NCI-H82 treated with DMSO at 0.1 percent for 48 hours (cell line): ENCODE results near the gene CABP4.

Experiments
- DNase-seq: peaks from one replicate; lab custom pipeline; 2025; ENCODE audit not compliant: unreplicated experiment; lab: John Stamatoyannopoulos, UW

The CABP4 gene

DNA sequence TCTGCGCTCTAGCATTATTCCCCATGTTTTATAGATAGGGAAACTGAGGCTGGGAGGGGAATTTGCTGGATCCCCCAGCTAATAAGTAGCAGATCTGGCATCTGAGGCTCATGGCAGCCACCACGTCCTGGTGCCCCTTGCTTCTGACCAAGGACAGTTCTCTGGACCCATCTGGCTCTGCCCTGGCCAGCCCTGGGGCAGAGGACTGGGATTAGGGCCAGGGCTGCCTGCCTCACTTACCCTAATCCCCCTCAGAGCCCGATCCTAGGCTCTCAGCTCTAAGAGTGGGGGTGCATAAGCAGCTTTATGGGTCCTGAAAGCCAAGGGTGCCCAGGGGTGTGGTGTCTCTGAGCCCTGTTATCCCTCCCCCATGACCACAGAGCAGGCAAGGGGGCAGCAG is at the start of gene CABP4:
Gene CABP4 (plus strand): TSS at position 301 of the 400 bp plus-strand sequence. CDS start 70 bp downstream, at position 371.
- DNase-seq: no peak

DNA sequence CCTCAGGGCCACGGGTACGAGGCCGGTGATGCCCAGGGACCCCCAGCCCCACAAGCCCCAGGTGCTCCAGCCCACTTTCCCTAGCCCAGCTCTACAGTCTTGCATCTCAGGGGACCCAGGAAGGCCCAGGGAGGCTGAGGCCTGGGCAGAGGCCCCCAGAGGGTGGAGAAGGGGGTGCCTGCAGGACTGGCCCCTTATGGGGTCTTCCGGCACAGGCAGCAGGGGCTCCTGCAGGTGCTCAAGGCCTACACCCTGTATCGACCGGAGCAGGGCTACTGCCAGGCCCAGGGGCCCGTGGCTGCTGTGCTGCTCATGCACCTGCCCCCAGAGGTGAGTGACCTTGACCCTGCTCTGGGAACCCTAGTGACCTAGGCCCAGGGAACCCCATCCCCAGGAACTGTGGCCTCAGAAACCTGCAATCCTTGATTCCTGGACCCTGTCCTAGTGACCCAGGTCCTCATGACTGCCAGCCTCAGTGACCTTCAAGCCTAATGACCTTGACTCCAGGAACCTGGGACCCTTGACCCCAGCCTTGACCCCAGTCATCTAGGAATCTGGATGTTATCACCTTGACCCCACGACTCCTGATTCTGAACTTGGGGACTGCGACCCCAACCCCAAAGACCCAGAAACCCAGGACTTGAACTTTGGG is 49.3 kb upstream of the CABP4 start:
- DNase-seq: no peak

DNA sequence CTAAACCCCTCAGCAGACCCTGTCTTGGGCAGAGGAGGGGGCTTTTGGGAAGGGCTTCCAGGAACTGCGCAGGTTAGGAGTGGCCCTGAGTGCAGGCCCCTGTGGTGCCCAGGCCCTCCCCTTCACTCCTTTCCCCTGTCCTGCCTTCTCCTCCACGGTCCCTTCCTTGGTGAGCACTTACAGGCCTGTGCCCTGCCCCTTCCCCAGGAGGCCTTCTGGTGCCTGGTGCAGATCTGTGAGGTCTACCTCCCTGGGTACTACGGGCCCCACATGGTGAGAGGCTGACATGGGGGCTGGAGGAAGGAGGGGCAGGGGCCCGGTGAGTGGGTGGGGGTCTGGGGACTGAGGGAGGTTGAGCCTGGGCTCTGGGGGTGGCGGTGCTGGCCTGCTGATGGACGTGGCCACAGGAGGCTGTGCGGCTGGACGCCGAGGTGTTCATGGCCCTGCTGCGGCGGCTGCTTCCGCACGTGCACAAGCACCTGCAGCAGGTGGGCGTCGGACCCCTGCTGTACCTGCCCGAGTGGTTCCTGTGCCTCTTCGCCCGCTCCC is 48.7 kb upstream of the CABP4 start:
- DNase-seq: no peak

DNA sequence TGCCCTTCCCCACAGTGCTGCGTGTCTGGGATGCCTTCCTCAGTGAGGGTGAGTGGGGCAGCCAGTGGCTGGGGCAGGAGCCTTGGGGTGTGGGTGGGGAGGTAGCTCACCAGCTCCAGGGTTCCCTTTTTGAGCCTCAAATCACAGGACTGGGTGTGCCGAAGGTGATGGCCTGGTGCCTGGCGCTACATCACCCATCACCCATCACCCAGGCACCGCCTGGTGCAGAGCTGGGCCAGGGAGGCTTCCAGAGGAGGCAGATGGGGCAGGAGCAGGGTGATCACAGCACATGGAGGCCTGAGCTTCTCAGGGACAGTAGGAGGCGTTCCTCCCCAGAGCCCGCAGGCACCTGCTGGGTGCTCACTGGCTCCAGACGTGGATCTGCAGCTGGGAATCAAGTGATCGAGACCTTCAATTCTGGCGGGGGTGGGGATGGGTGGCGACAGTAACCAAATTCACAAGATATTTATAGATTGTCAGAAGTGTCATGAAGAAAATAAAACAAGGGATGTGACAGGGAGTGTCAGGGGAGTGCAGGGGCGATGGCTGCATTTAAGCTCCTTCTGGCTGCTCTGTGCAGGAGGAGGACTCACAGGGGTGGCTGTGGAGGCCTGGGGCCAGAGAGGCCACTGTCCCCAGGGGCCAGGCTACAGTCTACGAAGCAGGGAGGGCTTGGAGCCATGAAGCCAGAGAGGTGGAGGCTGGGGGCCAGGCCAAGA is 48.0 kb upstream of the CABP4 start:
- no peak for DNase-seq

DNA sequence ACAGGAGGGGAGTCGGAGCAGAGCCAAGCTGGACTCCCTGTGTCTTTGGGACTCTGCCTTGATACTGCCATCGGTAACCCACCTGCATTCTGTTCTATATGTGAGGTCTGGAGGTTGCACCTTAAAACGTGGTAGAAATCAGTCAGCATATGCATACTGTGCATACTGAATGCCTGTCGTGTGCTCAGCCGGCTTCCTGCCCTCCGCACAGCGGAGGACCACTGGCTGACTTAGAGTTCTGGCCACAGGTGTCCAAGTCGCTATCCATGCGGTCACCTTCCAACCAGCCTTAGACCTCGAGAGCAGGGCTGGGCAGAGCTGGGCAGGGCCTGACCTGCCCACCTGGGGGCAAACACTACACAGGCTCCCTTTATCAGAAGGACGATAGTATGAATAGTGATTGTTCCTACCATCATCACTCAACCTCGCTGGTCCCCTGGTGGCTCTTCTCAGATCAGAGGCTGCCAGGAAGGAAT is 47.4 kb upstream of the CABP4 start:
- DNase-seq: no peak

DNA sequence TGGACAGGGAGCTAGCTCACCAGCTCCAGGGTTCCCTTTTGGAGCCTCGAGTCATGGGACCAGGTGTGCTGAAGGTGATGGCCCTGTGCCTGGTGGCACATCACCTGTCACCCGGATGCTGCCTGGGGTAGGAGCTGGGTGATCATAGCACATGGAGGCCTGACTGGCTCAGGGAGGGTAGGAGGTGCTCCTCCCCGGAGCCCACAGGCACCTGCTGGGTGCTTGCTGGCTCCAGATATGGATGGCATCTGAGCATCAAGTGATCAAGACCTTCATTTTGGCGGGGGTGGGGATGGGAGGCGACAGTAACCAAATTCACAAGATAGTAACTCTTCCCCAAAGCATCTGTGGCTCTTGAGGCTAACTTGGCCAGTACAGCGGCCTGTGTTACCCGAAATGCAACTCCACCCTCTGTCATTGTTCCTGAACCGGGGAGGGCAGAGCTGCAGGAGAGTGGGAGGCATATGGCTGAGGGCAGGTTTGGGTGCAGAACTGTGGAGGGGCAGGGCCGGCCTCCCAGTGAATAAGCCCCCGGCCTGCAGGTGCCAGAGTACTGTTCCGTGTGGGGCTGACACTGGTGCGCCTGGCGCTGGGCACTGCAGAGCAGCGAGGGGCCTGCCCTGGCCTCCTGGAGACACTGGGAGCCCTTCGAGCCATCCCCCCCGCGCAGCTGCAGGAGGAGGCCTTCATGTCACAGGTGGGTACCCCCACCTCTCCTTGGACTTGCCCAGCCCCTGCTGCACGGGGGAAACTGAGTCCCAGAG is 46.5 kb upstream of the CABP4 start:
- no peak for DNase-seq

DNA sequence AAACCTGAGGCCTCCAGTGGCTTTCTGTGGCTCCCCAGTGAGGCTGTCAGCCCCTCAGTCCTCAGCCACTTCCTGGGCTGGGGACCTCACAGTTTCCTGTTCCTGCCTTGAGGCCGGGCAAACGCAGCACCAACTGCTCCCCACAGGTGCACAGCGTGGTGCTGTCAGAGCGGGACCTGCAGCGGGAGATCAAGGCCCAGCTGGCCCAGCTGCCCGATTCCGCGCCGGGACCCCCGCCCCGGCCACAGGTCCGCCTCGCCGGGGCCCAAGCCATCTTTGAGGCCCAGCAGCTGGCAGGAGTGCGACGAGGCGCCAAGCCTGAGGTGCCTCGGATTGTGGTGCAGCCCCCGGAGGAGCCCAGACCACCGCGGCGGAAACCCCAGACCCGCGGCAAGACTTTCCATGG is 45.9 kb upstream of the CABP4 start:
- no peak for DNase-seq

DNA sequence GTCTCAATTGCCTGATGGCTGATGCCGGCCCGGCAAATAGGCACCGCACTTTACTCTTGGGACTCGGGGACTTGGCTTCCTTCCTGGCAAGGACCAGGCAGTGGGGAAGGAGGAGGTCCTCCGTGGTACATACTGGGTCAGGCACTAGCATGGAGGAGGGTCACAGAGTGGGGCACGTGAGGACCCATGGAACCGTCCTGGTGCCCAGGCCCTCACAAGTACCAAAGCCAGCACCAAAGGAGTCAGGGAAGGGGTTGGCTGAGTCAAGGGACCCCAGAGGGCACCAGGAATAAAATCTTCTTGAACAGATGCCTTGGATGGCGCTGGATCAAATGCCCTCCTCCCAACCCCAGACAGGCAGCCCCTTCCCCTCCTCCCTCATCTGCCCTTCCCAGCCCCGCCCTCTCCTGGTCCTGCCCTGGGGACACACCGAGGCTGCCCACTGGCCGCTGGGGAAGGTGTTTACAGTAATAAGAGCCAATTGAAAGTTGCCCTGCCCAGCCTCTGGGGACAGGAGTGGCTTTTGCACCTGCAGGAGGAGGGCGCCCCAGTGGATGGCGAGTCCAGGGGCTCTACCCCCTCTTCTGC is 45.3 kb upstream of the CABP4 start:
- DNase-seq: peak; percentile 0

DNA sequence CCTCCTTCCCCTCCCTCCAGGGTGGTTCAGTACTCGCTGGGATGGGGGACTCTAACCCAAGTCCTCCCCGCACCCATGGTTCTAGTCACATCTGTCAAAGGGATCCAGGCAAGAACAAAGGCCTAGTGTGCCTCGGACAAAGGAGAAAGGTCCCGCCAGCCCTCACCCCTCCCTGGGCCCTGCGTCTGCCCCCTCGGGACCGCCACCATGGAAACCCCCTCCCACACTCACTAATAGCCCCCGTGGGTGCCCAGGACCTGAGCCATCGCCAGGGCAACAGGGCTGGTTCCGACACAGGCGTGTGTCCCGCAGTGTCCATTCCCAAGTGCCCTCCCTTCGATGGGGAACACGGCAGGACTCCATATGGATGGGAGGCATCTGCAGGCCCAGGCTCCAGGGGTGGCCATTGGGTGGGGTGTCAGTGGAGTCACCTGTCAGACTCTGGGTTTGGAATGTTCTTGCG is 44.8 kb upstream of the CABP4 start:
- no peak for DNase-seq

DNA sequence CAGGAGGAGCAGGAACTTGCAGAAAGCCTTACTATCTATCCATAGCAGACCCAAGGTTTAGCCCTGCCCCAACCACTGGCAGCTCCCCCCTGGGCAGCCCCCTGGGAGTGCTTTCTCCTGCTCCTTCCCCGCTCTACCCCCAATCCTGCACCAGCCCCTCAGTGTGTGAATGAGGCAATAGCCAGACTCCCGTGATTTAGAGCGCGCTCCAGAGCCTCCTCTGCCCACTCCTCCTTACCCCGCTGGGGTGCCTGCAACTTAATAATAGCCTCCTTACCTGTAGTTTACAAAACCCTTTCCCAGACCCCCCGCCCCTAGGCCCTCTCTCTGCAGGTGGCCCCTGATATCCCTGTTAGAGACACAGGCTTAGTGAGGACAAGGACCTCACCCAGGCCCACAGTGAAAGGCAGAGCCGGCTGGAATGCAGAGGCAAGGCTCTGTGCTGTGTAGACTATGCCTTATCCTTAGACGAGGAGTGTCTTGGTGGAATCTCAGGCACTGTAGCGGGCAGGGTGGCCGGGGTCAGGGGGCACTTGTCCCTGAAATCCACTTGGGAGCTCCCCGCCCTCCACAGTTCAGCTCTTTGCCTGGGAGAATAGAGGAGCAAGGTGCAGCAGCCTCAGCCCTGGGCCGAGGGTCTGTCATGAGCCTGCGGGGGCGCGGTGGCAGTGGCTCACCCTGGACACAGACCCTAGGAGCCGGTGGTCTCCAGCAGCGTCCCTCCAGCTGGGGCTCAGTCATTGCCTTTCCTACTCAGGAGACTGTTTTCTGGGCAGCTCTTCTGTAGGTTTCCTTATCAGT is 44.0 kb upstream of the CABP4 start:
- no peak for DNase-seq

DNA sequence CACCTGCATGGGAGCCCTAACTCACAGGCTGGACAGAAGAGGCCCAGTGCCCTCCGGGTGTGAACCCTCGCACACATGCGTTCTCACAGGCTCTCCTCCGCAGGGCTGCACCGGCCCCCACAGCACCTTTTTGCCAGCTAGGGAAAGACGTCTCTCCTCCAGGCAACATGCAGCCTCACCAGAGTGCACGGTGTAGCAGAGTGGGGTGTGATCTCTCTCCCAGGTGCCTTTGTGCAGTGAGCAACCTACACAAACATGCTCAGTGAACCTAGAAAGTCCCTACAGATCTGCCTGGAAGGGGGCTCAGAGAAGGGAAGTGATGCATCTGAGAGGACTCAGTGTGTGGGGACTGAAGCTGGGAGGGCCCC is 43.4 kb upstream of the CABP4 start:
- no peak for DNase-seq

DNA sequence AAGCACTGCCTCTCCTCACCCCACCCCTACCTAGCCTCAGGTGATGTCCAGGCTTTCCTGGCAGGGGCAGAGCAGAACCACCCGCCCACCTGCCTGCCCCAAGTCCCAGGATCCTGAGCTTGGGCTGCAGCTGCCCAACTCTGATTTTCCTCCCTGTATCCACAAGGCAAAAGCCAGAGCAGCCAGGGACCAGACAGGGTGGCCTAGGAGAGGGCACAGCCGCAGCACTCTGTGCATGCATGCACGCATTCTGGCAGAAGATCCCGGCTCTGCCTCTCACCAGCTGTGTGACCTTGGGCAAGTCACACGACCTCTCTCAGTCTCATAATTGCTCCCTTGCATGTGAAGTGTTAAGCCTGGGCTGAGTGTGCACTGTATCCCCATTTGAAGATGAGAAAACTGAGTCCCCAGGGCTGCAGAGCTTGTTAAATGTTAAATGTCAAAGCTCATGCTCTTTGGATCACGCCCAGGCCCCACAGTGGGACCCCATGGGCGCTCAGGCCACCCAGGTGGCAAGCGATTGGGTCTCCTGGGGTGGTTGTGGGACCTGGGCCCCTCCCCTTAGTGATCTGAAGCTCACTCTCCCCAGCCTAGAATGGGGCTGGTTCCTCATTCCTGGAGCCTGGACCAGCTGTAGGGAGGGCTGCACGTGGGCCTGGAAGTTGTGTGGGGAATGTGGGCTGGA is 42.5 kb upstream of the CABP4 start:
- no peak for DNase-seq

DNA sequence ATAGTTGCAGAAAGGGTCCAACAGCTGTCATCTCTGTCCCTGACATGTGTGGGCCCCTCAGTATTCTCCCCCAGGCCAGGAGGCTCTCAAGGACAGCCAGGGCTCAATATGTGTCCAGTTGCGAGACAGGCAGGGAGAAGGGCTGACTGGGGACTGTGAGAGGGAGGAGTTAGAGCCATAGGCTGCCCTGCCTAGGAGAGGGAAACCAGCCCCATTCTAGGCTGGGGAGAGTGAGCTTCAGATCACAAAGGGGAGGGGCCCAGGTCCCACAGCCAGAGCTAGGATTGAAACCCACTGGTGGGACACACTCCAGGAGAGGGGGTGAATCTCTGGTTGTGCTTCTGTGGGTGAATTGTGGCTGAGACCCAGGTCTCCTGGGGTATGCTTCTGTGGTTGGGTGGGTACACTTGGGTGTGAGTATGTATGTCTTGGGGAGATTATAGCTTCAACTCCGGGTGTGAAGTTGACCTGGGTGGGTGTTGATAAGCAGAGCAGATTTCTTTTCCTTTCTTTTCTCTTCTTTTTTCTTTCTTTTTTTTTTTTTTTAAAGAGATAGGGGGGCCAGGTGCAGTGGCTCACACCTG is 41.8 kb upstream of the CABP4 start:
- no peak for DNase-seq

DNA sequence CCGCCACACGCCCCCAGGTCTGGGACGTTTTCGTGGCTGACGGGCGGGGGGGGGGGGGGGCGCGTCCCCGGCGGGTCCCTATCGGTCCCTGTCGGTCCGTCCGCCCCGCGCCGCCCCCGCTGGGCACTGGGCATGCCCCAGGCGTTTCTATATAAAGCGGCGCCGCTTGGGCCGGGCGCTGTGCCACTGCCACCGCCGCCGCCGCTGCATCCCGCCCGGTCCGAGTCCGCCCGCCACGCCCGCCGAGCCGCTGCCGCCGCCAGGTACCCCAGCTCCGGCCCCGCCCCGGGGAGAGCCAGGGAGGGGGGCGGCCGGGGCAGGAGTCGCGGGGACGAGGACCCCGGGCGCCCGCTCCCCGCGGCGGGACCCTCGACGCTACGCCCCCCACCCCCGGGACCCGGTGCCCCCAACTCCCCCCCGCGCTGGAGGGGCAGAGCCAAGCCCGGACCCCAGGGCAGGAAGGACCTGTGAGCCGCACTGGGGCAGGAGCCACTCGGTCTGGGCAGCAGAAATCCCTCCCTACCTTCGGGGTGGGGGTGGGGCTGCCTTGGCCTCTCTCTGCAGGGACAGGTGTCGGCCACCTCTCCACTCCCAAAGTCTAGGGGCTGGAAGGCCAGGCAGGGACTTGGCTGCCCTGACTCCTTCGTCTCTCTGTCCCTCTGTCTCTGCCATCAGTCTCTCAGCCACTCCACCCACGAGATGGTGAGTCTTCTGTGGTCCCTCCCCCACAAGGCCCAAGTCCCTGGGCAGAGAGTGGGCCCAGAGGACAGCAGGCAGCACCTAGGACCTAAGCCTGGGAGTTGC is 39.5 kb upstream of the CABP4 start, which contains the start of gene CARNS1:
Gene CARNS1 (plus strand): TSS at position 178 of the 804 bp plus-strand sequence. CDS start 522 bp downstream, at position 700.
- DNase-seq: no peak

DNA sequence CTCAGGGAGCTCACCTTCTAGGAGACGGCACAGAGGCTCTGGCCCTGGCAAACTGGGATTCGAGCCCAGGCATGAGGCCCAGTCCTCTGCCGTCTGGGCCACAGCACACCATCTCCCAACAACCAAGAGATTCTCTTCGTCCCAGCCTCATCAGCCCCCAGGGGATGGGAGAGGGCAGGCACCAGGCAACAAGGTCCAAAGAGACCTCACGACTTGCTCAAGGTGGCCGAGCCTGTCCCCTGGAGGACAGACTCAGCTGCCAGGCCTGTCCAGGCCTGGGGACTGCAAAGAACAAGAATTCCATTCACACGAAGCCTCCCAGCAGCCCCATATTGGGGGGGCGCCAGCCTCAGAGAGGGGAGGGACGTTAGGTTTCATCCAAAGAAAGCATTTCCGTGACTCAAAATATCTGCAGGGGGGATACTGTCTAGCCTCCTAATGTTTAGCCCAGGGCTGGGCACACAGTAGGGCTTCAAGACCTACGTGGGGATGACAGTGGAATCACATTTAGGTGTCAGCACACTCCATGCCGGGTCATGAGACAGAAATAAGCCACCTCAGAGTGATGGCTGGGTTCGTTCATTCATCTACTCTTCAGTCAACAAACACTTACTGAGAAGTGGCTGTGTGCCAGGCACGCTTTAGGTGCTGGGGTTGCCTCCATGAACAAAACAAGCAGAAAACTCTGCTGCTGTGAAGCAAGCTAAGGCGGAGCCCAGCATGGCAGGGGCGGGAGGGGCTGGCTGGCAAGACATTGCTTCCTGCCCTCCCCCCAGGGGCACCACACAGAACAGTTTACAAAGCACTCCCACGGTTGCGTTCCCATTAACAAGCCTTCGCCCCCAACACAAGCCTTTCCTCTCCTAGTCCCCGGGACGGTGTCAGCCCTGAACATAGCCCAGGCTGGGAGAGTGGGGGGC is 38.5 kb upstream of the CABP4 start:
- DNase-seq: no peak

DNA sequence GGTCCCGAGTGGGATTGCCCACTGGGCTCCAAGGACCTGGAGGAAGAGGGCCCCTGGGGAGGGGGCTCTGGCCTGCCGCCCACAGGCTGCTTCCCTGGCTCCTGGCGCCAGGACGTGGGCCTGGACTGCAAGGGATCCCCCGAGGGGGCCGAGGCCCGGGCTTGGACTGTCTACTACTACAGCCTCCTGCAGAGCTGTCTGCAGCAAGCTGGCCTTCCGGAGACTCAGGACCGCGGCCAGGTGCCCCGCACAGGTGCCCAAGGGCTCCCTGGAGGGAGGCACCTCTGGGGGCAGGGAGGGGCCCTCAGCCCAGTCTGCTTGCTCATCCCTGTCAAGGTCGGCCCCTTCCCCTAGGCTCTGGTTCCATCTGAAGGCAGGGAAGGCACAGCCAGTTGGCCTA is 37.7 kb upstream of the CABP4 start:
- DNase-seq: no peak

DNA sequence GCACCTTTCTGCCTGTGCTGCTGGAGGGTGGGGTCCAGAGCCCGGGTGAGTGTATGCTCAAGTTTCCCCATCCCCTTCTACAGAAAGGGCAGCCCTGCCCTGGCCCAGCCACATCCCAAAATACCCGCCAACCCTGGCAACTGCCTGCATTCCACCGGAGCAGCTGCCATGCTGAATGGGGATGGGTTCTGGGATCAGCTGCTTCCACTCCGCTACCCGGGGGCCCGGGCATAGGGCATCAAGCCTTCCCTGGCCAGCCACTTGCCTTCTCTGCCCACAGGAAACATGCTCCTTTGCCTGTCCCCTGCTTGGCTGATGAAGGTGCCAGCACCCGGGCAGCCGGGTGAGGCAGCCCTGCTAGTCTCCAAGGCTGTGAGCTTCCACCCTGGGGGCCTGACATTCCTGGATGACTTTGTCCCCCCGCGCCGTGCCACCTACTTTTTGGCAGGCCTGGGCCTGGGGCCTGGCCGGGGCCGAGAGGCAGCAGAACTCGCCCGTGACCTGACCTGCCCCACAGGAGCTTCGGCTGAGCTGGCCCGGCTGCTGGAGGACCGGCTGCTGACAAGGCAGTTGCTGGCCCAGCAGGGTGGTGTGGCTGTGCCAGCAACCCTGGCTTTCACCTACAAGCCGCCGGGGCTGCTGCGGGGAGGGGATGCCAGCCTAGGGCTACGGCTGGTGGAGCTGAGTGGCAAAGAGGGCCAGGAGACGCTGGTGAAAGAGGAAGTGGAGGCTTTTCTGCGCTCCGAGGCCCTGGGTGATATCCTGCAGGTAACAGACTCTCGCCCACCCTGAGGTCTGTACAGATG is 36.5 kb upstream of the CABP4 start:
- no peak for DNase-seq
